Parathyroid adenoma (tissue), 2 donors: Measurements from ENCODE around the gene BEST2.
A peak's percentile ranks its signal among the peaks of the same experiment; 100 is the strongest.

Source experiments
- H2AFZ ChIP-seq: fragments of 300-600 bp; sonication (generic); one replicate; pipeline ENCODE4 v1.7.0; 2017; ENCODE audit warnings: antibody characterized with exemption, mild to moderate bottlenecking
- H3K27ac ChIP-seq: fragments of 300-600 bp; sonication (generic); one replicate; pipeline ENCODE4 v1.7.0; 2017
- H3K27me3 ChIP-seq: fragments of 300-600 bp; sonication (generic); one replicate; pipeline ENCODE4 v1.7.0; 2017; ENCODE audit warnings: low read length; ENCODE audit not compliant: control insufficient read depth, insufficient read depth
- H3K36me3 ChIP-seq: fragments of 300-600 bp; sonication (generic); one replicate; pipeline ENCODE4 v1.7.0; 2017; ENCODE audit warnings: low read length; ENCODE audit not compliant: control insufficient read depth, insufficient read depth
- H3K4me1 ChIP-seq: fragments of 300-600 bp; sonication (generic); one replicate; pipeline ENCODE4 v1.7.0; 2017; ENCODE audit warnings: control low read depth
- H3K4me2 ChIP-seq: fragments of 300-600 bp; sonication (generic); one replicate; pipeline ENCODE4 v1.7.0; 2017; ENCODE audit warnings: low read length
- H3K4me3 ChIP-seq: fragments of 300-600 bp; sonication (generic); one replicate; pipeline ENCODE4 v1.7.0; 2017; ENCODE audit warnings: low read depth, low read length
- H3K79me2 ChIP-seq: fragments of 300-600 bp; sonication (generic); one replicate; pipeline ENCODE4 v1.7.0; 2017; ENCODE audit warnings: control low read depth
- H3K9ac ChIP-seq: fragments of 300-600 bp; sonication (generic); one replicate; pipeline ENCODE4 v1.7.0; 2017; ENCODE audit warnings: mild to moderate bottlenecking
- H3K9me3 ChIP-seq: fragments of 300-600 bp; sonication (generic); one replicate; pipeline ENCODE4 v1.7.0; 2017; ENCODE audit warnings: low read length; ENCODE audit not compliant: control insufficient read depth
- TF ChIP-seq, protein P1 (sequence below): fragments of 300-600 bp; sonication (generic); IDR thresholded peaks from one replicate; pipeline ENCODE4 v1.7.0; 2017; ENCODE audit warnings: antibody characterized with exemption, mild to moderate bottlenecking
- donor health status: primary hyperparathyroidism.

Gene BEST2

DNA sequence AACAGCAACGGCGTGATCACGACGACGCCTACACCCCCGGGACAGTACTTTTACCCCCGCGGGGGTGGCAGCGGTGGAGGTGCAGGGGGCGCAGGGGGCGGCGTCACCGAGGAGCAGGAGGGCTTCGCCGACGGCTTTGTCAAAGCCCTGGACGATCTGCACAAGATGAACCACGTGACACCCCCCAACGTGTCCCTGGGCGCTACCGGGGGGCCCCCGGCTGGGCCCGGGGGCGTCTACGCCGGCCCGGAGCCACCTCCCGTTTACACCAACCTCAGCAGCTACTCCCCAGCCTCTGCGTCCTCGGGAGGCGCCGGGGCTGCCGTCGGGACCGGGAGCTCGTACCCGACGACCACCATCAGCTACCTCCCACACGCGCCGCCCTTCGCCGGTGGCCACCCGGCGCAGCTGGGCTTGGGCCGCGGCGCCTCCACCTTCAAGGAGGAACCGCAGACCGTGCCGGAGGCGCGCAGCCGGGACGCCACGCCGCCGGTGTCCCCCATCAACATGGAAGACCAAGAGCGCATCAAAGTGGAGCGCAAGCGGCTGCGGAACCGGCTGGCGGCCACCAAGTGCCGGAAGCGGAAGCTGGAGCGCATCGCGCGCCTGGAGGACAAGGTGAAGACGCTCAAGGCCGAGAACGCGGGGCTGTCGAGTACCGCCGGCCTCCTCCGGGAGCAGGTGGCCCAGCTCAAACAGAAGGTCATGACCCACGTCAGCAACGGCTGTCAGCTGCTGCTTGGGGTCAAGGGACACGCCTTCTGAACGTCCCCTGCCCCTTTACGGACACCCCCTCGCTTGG lies 40.7 kb downstream of the BEST2 start:
- peaks cover 8% of the 10 kb centered on the region for H3K79me2 ChIP-seq
- peaks cover 47% of the 10 kb centered on the region for H3K4me1 ChIP-seq
- TF ChIP-seq, protein P1, sequence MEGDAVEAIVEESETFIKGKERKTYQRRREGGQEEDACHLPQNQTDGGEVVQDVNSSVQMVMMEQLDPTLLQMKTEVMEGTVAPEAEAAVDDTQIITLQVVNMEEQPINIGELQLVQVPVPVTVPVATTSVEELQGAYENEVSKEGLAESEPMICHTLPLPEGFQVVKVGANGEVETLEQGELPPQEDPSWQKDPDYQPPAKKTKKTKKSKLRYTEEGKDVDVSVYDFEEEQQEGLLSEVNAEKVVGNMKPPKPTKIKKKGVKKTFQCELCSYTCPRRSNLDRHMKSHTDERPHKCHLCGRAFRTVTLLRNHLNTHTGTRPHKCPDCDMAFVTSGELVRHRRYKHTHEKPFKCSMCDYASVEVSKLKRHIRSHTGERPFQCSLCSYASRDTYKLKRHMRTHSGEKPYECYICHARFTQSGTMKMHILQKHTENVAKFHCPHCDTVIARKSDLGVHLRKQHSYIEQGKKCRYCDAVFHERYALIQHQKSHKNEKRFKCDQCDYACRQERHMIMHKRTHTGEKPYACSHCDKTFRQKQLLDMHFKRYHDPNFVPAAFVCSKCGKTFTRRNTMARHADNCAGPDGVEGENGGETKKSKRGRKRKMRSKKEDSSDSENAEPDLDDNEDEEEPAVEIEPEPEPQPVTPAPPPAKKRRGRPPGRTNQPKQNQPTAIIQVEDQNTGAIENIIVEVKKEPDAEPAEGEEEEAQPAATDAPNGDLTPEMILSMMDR: peak; percentile 7

GRCh38 chr19:12792853-12793289 lies 41.3 kb downstream of the BEST2 start:
- peak overlapping the region; percentile 87 for H3K9ac ChIP-seq
- no peaks in the 10 kb centered on the region for H3K27me3 ChIP-seq
- H3K4me1 ChIP-seq: peaks cover 42% of the 10 kb centered on the region
- peak overlapping the region; percentile 97 for H3K4me3 ChIP-seq
- TF ChIP-seq, protein P1: no peak
- peaks cover 8% of the 10 kb centered on the region for H3K79me2 ChIP-seq
- H3K36me3 ChIP-seq: no peaks in the 10 kb centered on the region
- H3K9me3 ChIP-seq: no peaks in the 10 kb centered on the region
- H3K27ac ChIP-seq: peak overlapping the region; percentile 100
- H2AFZ ChIP-seq: no peak overlapping the region
- peak overlapping the region; percentile 87 for H3K4me2 ChIP-seq

More for the DNA sequence above, 40.7 kb downstream of the BEST2 start:
- Histone ChIP-seq H3K27ac (peak overlapping the region; percentile 100), H3K4me3 (peak overlapping the region; percentile 97), H3K9ac (peak overlapping the region; percentile 87), H3K36me3 (no peaks in the 10 kb centered on the region), H3K4me2 (peak overlapping the region; percentile 87), H3K9me3 (no peaks in the 10 kb centered on the region), H2AFZ (no peak overlapping the region), H3K27me3 (no peaks in the 10 kb centered on the region)

DNA sequence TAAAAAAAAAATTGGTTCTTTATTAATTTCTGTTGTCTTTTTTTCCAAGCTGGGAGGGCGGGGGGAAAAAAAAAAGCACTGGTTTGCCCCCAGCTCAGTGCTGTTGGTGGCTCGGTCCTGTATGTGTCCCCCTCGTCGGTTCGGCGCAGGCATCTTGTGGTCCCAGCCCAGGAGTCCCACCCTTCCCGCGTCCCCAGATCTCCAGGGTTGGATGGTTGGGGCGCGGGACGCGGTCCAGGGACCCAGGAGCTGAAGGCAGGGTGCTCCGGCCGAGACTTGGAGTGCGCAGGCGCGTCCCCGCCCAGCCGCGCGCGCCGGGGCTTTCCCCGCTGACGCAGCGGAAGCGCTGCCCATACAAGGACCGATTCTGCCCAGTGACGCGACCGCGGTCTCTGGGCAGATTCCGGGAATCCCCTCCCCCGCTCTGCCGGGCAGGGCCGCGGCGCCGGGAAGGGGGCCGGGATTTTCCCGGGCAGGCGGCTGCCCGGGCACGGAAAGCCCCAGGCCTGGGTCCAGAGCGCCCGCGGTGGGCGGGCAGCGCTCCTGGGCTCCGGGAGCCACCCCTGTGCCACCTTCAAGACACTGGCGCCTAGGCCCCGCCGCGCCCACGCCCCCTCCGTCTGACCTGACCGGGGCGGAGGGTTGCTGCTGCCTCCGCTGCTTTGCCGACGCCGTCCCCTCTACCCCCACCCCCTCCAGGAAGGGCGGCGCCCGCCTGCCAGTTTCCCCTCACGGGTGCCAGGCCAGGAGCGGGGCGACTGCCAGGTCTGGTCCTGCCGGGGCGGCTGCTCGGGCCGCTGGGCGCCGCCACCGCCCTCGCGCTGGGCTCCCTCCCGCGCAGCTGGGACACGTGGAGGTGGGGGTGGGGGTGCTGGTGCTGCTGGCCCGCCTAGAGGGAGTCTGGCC lies 42.0 kb downstream of the BEST2 start:
- peak overlapping the region; percentile 61 for H2AFZ ChIP-seq
- no peaks in the 10 kb centered on the region for H3K27me3 ChIP-seq
- no peaks in the 10 kb centered on the region for H3K36me3 ChIP-seq
- peaks cover 35% of the 10 kb centered on the region for H3K4me1 ChIP-seq
- peak overlapping the region; percentile 87 for H3K4me2 ChIP-seq
- H3K9ac ChIP-seq: peak overlapping the region; percentile 87
- H3K4me3 ChIP-seq: peak overlapping the region; percentile 97
- H3K9me3 ChIP-seq: no peaks in the 10 kb centered on the region
- TF ChIP-seq, protein P1: peak; percentile 11
- peak overlapping the region; percentile 100 for H3K27ac ChIP-seq
- peaks cover 8% of the 10 kb centered on the region for H3K79me2 ChIP-seq

DNA sequence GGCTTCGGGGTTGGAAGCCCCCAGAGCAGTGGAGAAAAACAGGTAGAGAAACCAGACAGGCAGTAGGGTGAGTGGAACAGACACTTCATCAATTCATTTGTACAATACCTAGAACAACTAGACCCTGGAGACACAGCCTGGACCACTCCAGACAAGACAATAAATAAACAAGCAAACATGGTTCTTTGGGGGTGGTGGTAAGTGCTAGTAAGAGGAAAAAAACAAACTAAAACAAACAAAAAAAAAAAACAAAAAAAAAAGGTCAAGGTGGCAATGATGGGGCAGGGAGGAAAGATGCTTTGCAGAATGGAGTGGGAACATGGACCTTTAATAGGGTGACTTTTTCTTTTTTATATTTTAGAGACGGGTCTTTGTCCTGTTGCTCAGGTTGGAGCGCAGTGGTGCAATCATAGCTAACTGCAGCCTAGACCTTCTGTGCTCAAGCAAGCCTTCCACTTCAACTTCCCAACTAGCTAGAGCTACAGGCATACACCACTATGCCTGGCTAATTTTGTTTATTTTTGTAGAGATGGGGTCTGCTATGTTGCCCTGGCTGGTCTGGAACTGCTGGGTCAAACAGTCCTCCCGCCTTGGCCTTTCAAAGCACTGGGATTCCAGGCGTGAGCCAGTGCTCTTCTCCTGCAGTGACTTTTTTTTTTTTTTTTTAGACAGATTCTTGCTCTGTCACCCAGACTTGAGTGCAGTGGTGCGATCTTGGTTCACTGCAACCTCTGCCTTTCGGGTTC lies 42.8 kb downstream of the BEST2 start:
- Histone ChIP-seq H3K9me3 (no peaks in the 10 kb centered on the region), H3K4me2 (peak overlapping the region; percentile 87), H3K4me3 (peak overlapping the region; percentile 97), H3K36me3 (no peaks in the 10 kb centered on the region), H3K79me2 (peaks cover 8% of the 10 kb centered on the region), H3K27me3 (no peaks in the 10 kb centered on the region), H2AFZ (peak overlapping the region; percentile 61), H3K9ac (peak overlapping the region; percentile 87), H3K27ac (peak overlapping the region; percentile 100), H3K4me1 (peaks cover 27% of the 10 kb centered on the region)
- TF ChIP-seq, protein P1: no peak
